Prostate gland (tissue), 2 donors: Measurements from ENCODE around the gene ERRFI1.

Experiments
- POLR2A ChIP-seq: fragments of 450-650 bp; IDR thresholded peaks from one replicate; pipeline ENCODE4 v1.6.1; 2016; ENCODE audit warnings: antibody characterized with exemption, mild to moderate bottlenecking
- TF ChIP-seq, protein P1 (sequence below), 4 experiments: fragments of 200-600 bp in 2 of 4; fragments of 450-650 bp in 2 of 4; sonication (generic) in 2 of 4; IDR thresholded peaks; 1 replicate in 3 of 4; 2 replicates in 1 of 4; pipeline ENCODE4 v1.5.1; 2016 to 2019; ENCODE audit warnings: antibody characterized with exemption in 4 of 4, mild to moderate bottlenecking in 2 of 4, moderate library complexity in 2 of 4

DNA sequence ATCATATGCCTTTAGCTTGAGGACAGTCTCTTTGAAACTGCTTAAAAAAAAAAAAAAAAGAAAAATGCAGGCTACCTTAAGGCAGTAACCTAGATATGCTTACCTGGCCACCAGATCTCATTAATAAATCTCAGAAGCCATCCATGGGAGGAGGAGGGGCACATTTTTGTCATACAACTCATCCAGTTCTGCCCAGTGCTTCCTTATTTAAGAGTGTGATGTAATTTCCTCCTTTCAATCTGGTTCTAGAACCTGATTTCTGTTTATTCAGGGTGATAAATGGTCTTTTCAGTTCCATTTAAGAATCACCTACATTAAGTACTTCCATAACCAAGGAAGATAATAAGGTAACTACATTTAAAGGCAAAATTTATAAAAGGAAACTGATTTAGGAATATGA lies 6.1 kb downstream of the ERRFI1 start:
- TF ChIP-seq, protein P1, sequence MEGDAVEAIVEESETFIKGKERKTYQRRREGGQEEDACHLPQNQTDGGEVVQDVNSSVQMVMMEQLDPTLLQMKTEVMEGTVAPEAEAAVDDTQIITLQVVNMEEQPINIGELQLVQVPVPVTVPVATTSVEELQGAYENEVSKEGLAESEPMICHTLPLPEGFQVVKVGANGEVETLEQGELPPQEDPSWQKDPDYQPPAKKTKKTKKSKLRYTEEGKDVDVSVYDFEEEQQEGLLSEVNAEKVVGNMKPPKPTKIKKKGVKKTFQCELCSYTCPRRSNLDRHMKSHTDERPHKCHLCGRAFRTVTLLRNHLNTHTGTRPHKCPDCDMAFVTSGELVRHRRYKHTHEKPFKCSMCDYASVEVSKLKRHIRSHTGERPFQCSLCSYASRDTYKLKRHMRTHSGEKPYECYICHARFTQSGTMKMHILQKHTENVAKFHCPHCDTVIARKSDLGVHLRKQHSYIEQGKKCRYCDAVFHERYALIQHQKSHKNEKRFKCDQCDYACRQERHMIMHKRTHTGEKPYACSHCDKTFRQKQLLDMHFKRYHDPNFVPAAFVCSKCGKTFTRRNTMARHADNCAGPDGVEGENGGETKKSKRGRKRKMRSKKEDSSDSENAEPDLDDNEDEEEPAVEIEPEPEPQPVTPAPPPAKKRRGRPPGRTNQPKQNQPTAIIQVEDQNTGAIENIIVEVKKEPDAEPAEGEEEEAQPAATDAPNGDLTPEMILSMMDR (IDR thresholded peaks at IDR 0.05): no peak
- no peak for TF ChIP-seq POLR2A
